Gastrocnemius medialis (tissue), 4 donors: ENCODE results near the gene DNAJC7.

ENCODE experiments used
- CTCF ChIP-seq, 5 experiments: fragments of 450-650 bp in 3 of 5; fragments of 200-600 bp in 2 of 5; sonication (generic) in 2 of 5; IDR thresholded peaks in 4 of 5; conservative IDR thresholded peaks in 1 of 5; 1 replicate in 4 of 5; 2 replicates in 1 of 5; pipeline ENCODE4 v1.5.1; 2016 to 2019; ENCODE audit warnings: antibody characterized with exemption in 5 of 5, mild to moderate bottlenecking in 3 of 5, moderate library complexity in 3 of 5
- POLR2A ChIP-seq, 2 donors: fragments of 450-650 bp; IDR thresholded peaks; one replicate each; pipeline ENCODE4 v1.6.1; 2017; ENCODE audit warnings: antibody characterized with exemption in 2 of 2, mild to moderate bottlenecking in 2 of 2, moderate library complexity in 2 of 2

GRCh38 chr17:41987642-41988041 lies 29.6 kb downstream of the DNAJC7 start:
- TF ChIP-seq CTCF (IDR thresholded peaks at IDR 0.05 in 4 of 5, conservative IDR thresholded peaks at IDR 0.05 in 1 of 5) = no peak
- TF ChIP-seq POLR2A (IDR thresholded peaks at IDR 0.05) = no peak
